ENCODE data around the gene SLC27A2.

Gene SLC27A2

DNA sequence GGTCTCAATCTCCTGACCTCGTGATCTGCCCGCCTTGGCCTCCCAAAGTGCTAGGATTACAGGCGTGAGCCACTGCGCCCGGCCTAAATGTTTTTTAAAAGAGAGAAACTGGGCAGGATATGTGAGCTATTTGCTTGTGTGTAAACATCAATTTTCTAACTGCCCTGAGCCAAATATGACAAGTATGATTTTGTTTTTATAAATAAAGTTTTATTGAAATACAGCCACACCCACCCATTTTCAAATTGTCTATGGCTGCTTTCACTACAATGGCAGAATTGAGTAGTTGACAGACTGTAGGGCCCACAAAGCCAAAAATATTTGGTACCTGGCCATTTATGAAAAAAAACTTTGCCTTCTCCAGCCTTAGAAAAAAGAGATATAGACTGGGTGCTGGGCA lies 99.4 kb downstream of the SLC27A2 start:
- no peak for DNase-seq

All from CD4-positive, alpha-beta T cell treated with Interferon gamma for 1 hour (primary cell).